Right renal cortex interstitium (tissue), 3 donors: Measurements from ENCODE around the gene VCAM1. TPM values are rescaled to one million over a fixed set of nuclear protein-coding genes. Genes with fewer than 3 reads are reported as not detected.
"Not testable (repeated sequence)": the region's sequence is repeated elsewhere in the genome, so short reads cannot be mapped to it uniquely, and the experiment has no call there.

Experiments used
- DNase-seq, 3 donors: peaks; one replicate each; pipeline ENCODE4 v3.0.0-alpha.2; 2013; ENCODE audit warnings: low read depth in 3 of 3, low spot score in 2 of 3
- polyA plus RNA-seq, 3 donors: library from polyadenylated mRNA; unstranded; fragments of 120-200 nt; gene quantifications; one replicate each; pipeline ENCODE4 v1.2.1, GENCODE V29; 2013; ENCODE audit not compliant: insufficient read length in 3 of 3

Gene VCAM1
- polyA plus RNA-seq, 3 donors = 30.0 to 51.7 (median 41.7) TPM

DNA sequence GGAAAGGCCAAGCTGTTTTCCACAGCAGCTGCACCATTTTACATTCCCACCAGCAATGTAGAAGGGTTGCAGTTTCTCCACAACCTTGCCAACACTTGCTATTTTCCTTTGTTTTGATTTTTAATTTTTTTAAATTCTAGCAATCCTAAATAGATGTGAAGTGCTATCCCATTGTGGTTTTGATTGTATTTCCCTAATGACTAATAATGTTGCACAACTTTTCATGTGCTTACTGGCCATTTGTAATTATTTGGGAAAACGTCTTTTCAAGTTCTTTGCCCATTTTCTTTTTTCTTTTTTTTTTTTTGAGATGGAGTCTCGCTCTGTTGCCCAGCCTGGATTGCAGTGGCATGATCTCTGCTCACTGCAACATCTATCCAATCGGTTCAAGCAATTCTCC lies 53.9 kb downstream of the VCAM1 start:
- DNase-seq = no peak

DNA sequence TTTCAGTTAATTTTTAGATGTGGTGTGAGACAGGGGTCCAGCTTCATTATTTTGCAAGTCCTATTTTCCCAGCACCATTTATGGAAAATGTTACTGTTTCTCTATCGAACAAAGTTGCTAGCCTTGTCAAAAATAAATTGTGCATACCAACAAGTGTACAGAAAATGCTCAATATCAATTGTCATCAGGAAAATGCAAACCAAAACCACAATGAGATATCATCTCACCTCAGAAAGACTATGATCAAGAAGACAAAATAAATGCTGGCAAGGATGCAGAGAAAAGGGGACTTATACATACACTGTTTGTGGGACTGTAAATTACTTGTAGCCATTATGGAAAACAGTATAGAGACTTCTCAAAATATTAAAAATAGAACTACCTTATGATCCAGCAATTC lies 54.8 kb downstream of the VCAM1 start:
- no peak for DNase-seq

DNA sequence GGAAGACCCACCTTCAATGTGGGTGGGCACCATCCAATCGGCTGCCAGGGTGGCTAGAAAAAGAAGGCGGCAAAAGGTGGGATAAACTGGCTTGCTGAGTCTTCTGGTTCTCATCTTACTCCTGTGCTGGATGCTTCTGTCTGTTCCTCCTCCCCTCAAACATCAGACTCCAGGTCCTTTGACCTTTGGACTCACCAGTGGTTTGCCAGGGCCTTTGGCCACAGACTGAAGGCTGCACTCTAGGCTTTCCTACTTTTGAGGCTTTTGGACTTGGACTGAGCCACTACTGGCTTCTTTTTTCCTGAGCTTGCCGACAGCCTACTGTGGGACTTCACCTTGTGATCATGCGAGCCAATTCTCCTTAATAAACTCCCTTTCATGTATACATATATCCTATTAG lies 55.9 kb downstream of the VCAM1 start:
- no peak for DNase-seq

DNA sequence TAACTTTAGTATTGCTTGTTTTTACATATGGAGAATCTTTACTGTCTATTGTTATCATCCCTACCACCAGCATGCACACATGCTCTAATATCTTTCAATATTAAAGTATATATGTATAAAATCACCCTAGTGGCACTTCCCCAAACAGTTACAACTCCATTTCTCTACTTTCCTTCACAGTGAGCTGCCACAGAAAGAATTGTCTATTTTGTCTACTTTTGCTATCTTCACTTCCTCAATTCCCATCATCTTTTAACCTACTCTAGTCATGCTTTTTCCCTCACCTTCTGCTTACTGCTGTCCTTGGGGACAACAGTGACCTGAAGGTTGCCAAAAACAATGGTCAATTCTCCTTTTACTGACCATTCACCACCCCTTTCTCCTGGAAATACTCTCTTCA lies 59.2 kb downstream of the VCAM1 start:
- DNase-seq = no peak

DNA sequence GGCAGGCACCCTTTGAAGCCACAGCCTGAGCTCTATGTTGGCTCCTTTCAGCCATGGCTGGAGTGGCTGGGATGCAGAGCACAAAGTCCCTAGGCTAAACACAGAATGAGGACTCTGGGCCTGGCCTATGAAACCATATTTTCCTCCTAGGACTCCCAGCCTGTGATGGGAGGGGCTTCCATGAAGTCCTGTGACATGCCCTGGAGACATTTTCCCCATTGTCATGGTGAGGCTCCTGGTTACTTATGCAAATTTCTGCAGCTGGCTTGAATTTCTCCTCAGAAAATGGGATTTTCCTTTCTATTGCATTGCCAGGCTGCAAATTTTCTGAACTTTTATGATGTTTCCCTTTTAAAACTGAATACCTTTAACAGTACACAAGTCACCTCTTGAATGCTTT lies 61.3 kb downstream of the VCAM1 start:
- DNase-seq = no peak

DNA sequence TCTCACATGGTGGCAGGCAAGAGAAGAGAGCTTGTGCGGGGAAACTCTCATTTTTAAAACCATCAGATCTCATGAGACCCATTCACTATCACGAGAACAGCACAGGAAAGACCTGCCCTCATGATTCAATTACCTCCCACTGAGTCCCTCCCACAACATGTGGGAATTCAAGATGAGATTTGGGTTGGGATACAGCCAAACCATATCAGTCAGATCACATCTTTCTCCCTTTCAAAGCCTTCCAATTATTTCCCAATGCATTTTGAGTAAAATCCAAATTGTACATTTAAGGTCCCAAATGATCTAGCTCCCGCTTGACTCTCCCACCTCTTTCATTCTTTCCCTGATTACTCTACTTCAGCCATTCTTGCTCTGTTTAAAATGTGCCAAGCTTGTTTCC lies 62.2 kb downstream of the VCAM1 start:
- not testable (repeated sequence) for DNase-seq

DNA sequence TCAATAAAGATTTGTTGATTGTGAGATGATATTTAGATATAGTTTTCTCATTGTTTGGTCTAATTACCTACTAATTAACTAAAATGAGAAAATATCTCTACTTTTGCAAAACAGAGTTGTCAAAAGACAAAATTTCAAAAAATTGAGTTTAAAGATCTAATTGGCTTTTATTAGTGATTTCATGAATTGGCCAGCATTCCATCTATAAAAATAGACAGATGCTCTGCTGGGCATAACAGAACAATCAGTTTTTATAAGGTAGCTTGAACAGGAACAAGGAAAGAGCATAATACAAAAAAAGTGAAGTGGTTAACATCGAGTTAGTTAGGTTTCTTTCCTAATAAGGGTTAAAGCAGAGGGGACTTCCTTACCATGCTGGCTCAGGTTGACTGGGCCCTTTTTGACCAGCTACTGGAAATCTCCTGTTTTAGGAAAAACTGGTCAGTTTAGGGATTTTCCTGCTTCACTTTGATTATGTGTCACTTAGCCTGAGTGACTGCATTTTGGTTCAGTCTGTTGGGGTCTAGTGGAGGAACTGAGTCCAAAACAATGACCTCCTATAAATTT lies 63.0 kb downstream of the VCAM1 start:
- DNase-seq = no peak

DNA sequence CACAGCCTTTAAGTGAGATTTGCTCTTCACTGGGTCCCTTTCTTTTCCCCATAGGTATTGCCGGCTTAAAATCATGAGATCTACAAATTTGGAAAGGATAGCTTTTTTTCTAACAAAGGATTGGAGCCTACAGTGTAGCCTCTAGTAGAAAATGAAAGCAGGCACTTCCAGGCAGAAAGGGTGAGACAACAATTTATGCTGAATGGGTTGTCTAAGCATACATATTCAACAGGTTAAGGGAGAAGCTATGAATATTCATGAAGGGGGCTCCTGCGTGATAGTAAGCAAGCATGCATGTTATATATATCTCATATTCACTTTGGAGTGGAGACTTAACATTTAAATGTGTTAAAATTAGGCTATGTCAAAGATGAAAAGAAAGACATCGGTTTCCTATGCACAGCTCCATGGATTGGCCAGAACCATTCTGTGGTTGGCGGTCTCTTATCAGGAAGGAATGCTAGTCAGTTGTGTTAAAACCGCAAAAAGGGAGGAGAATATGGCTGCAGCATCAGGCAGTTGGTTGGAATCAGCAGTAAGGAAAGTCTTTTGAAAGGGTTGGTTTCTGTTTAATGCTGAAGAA lies 66.0 kb downstream of the VCAM1 start:
- DNase-seq = no peak

DNA sequence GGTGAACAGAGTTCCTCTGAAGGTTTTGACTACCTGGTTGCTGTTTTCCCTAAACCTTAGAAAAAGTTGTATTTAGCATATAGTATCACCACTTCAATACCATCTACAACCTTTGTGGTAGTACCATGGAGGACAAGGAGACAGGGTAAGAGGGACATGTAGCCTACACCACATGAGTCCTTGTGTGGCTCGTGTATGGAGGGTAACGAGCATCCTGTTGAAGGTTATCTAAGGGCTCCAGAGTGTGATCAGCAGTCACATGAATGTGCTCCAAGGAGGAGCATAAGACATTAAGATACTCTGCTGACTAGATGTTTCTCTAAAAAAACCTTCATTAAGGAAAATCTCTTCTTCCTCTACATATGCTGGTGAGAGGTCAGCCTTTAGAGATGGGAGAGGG lies 67.3 kb downstream of the VCAM1 start:
- no peak for DNase-seq

Other genes starting within 250 kb of the VCAM1 start
- under 1 TPM; 0.14 to 0.28 (median 0.15) TPM for gene GPR88, start 181.6 kb upstream of the VCAM1 start, polyA plus RNA-seq
- 10 to 100 TPM; 59.0 to 61.7 (median 61.6) TPM for gene EXTL2, start 175.1 kb downstream of the VCAM1 start, polyA plus RNA-seq
- 10 to 100 TPM; 16.0 to 17.3 (median 17.0) TPM for gene SLC30A7, start 176.3 kb downstream of the VCAM1 start, polyA plus RNA-seq